GM18907 (cell line): ENCODE measurements around the gene DDX19B.
"Not testable (repeated sequence)": the region's sequence is repeated elsewhere in the genome, so short reads cannot be mapped to it uniquely, and the experiment has no call there.

Experiments
- ATAC-seq: cut with Tn5 transposase; IDR thresholded peaks from one replicate; pipeline ENCODE4 v1.9.1; 2021; ENCODE audit warnings: mild to moderate bottlenecking, moderate library complexity; ENCODE audit not compliant: unreplicated experiment

The DDX19B gene

GRCh38 chr16:70298988-70299938 is at the start of gene DDX19B:
DDX19B (plus strand) TSS chr16:70299186; CDS start chr16:70299298, 112 bp downstream.
- ATAC-seq, result peak; percentile 85

GRCh38 chr16:70249697-70250096 is 49.3 kb upstream of the DDX19B start:
- ATAC-seq, result not testable (repeated sequence)

- peak; percentile 54 for ATAC-seq
These were observed 48.0 kb upstream of the DDX19B start for GRCh38 chr16:70250748-70251628.

- peak; percentile 83 for ATAC-seq
These were observed 47.2 kb upstream of the DDX19B start, which contains the start of gene EXOSC6 for GRCh38 chr16:70251629-70252354. EXOSC6 (minus strand) TSS chr16:70251940; CDS start chr16:70251900, 40 bp downstream.

DNA sequence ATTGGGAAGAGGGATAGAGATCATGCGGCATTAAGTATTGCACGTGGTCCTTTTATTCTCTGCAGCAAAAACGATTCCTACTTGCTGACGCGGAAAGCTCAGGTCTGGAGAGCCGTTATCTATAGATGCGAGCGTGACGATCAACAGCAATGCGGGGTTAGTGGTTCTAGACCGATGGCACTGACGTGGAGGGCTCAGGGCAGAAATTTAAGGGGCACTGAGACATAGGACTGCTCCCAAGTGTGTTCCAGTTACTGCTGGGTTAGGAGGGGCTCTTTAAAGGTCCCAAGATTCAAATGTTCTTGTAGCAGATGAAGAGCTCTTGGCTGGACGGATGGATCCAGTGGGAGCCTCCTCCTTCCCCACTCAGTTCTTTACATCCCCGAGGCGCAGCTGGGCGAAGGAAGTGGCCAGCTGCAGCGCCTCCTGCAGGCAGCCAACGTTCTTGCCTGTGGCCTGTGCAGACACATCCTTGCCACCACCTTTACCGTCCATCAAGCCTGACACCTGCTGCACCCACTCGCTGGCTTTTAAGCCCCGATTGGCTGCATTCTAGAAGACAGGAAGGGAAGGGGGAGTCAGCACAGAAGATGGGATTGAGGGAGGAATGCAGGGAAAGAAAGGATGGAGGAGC is 46.5 kb upstream of the DDX19B start:
- ATAC-seq, result no peak

DNA sequence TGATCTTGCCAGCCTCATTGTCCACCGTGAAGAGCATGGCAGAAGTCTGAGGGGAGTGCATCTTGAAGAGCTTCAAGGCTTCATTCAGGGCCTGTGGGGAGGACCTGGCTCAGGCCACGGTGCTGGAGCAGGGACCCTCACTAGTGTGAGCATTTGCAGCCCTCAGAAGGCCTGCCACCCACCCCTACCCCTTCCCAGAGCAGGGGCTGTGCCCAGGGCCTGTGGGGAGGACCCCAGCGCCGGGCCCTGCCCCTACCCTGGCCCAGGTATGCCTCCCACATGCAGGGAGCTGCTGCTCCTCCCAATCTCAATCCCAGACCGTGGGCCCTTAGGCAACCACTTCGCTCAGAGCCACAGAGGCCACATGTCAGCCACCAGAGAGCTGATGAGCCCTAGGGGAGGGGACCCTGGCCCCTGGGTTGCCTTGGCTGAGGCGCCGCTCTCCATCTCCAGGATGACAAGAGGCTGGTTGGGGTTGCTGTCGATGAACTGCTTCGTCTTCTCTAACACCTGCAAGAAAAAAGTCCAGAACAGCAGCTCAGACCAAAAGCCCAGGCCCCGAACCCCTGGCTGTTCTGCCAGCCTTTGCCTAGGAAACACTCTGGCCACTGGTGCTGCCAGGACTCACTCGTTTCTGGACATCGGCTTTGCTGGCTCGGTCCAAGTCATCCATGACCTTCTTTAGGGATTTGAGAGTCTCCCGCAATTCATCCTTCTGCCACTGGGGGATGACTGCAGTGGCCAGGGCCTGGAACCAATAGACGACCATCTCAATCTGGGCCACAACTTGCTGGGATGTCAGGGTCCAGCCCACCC is 45.5 kb upstream of the DDX19B start:
- no peak for ATAC-seq

GRCh38 chr16:70254180-70254964 is 44.6 kb upstream of the DDX19B start:
- ATAC-seq, result no peak

DNA sequence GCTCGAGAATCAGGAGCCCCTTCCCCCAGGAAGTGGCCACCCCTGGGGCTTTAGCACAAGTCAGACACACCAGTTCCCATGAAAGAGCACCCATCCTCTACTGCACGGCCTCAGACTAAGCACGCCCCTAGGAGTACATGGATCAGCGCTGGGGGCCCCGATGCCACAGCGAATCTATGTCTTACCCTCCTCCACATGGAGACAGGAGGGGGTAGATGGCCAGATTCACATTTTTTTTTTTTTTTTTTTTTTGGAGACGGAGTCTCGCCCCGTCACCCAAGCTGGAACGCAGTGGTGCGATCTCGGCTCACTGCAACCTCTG is 44.1 kb upstream of the DDX19B start:
- ATAC-seq, result no peak

GRCh38 chr16:70255574-70255973 is 43.4 kb upstream of the DDX19B start:
- ATAC-seq, result no peak

DNA sequence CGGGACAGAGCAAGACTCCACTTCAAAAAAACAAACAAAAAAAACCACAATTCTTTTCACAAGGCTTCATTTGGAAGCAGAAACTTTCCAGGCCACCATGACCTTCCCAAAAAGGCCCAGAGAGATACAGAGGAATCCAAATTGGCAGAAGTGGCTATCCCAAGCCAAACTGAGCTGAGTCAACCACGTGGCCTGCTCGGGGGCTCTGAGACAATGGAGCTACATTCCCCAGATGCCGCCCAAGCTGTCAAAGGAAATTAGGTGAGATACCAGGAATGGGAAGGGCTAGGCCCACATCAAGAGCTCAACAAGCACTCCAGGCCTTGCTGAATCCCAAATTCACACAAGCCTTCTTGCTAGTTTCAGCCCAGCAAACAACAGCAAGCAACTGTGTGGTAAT is 41.6 kb upstream of the DDX19B start:
- ATAC-seq, result no peak

DNA sequence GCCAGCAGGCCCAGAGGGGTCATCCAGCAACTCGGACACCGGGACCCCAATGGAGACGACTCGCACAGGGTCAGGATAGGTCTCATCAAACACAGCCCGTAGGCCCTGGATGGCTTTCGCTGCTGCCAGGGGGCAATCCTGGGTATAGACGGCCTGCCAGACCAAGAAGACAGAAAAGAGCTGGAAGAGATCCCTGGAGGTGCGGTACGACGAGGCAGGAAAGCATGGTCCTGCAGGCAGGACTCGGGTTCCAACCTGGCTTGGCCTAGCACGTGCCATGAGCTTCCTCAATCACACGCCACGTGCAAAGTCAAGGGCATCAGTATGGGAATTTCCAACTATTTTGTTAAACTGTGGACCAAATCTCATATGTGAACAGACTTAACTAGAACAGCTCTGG is 40.9 kb upstream of the DDX19B start:
- no peak for ATAC-seq

- ATAC-seq, result no peak
These were observed 40.0 kb upstream of the DDX19B start for GRCh38 chr16:70258946-70259345.

- not testable (repeated sequence) for ATAC-seq
These were observed 39.1 kb upstream of the DDX19B start for GRCh38 chr16:70259903-70260302.

- ATAC-seq, result no peak
These were observed 31.5 kb upstream of the DDX19B start for GRCh38 chr16:70267516-70267915.

DNA sequence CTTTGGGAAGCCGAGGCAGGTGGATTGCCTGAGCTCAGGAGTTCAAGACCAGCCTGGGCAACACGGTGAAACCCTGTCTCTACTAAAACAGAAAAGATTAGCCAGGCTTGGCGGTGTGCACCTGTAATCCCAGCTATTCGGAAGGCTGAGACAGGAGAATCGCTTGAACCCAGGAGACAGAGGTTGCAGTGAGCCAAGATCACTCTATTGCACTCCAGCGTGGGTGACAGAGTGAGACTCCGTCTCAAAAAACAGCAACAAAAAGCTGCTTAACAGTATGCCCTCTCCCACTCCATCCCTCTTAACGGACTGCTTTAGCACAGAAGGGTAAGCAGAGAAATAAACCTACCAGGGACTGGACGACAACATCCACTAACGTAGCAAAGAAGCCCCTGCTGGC is 31.1 kb upstream of the DDX19B start:
- not testable (repeated sequence) for ATAC-seq

DNA sequence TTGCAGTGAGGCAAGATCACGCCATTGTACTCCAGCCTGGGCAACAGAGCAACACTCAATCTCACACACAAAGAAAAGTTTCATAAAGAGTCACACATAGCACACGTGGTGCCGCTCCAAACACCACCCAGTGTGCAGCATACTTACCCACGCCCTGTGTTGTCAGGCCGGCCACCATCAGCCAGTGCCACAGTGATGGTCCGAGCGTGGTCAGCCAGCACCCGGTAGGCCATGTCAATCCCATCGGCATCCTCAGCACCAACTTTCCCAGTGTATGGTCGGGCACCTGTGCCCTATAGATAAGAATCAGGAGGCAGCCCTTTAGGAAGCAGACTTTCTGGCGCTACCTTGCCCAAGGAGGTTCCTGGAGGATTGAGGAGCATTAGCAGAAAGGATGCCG is 29.5 kb upstream of the DDX19B start:
- no peak for ATAC-seq

DNA sequence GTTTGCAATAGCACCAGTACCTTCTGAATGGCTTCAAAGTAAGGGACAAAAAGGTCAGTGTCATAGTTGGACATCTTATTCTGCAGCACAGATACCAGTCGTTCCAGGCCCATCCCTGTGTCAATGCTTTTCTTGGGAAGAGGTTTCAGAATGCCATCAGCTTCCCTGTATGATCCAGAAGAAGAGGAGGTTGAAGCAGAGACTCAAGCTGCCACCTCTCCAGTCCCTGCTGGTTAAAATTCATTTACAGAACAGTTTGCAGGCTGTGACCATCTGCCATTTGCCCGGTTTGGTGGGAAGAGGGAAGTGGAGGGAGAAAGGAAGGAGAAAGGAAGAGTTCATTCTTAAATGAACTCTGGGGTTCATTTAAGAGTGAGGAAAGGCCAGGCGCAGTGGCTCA is 28.8 kb upstream of the DDX19B start:
- no peak for ATAC-seq

DNA sequence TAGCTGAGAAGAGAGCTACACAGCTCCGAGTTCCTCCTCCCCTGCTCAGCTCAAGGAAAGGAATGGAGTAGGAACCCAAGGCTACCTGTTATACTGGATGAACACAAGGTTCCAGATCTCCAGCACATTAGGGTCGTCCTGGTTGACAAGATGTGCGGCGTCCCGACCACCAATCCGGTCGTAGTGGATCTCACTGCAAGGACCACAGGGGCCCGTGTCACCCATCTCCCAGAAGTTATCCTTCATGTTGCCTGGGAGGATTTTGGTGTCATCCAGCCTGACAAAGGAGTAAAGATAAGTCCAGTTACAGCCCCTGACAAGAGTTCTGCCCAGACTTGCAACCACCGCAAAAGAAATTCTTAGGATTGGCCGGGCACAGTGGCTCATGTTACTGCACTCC is 27.3 kb upstream of the DDX19B start:
- no peak for ATAC-seq

GRCh38 chr16:70276392-70276791 is 22.6 kb upstream of the DDX19B start:
- ATAC-seq, result no peak
